ENCODE results near the gene ZFHX3. TPM values are rescaled to one million over a fixed set of nuclear protein-coding genes. Genes with fewer than 3 reads are reported as not detected.

The ZFHX3 gene
- total and polyA plus RNA-seq, 3 donors from 2014 or later = 3.3 to 19.9 (median 15.7) TPM

DNA sequence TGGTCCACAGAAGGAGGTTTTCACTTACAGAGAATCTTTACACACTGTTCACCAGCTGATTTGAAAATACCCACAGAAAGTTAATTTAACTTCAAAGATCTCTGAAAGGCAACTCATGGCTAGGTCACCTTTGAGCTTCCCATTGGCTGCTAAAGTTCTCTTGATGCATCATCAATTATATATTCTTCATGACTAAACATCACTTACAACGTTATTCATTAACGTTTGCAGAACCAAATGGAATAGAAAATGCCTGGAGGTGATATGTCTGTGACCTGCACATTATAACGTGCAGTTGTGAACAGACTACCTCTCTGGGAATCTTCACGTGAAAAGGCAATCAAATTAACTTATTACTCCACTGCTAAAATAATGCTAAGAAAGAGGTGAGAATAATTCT lies 238.5 kb downstream of the ZFHX3 start:
- no peak overlapping the region for H3K27ac ChIP-seq
- peaks cover 6% of the 10 kb centered on the region for H3K4me1 ChIP-seq
- intact Hi-C loops (cut with DNase I; ENCODE audit: low total_unique reads) = no loop called here
- H3K27me3 ChIP-seq = no peaks in the 10 kb centered on the region
- 97 to 98% methylated on average over 4 of the region's 4 CpGs for WGBS, 2 donors
- H3K9me3 ChIP-seq = no peaks in the 10 kb centered on the region
- no peak for DNase-seq
- no peaks in the 10 kb centered on the region for H3K36me3 ChIP-seq (ENCODE audit: low read depth, missing control alignments)
- no peak overlapping the region for H3K4me3 ChIP-seq
- TF ChIP-seq, protein P1, sequence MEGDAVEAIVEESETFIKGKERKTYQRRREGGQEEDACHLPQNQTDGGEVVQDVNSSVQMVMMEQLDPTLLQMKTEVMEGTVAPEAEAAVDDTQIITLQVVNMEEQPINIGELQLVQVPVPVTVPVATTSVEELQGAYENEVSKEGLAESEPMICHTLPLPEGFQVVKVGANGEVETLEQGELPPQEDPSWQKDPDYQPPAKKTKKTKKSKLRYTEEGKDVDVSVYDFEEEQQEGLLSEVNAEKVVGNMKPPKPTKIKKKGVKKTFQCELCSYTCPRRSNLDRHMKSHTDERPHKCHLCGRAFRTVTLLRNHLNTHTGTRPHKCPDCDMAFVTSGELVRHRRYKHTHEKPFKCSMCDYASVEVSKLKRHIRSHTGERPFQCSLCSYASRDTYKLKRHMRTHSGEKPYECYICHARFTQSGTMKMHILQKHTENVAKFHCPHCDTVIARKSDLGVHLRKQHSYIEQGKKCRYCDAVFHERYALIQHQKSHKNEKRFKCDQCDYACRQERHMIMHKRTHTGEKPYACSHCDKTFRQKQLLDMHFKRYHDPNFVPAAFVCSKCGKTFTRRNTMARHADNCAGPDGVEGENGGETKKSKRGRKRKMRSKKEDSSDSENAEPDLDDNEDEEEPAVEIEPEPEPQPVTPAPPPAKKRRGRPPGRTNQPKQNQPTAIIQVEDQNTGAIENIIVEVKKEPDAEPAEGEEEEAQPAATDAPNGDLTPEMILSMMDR (IDR thresholded peaks at IDR 0.05) = no peak
- no peak for TF ChIP-seq POLR2A (IDR thresholded peaks at IDR 0.05)

DNA sequence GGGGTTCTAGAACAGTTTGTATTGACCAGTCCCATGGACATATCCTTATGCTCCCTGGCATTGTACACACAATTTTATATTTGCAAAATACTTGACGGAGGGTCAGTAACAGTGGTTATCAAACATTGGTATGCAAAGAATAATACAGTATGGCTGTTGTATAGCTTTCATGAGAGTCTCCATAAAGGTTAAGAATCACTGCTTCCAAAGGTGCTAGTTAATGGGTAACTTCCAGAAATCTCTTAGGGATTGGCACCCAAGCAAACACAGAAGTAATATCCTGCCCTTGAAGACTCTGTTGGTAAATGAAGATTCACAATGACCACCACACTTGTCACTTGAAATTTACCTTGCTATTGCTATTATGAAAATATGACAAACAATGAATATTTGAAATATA lies 239.2 kb downstream of the ZFHX3 start:
- H3K36me3 ChIP-seq (ENCODE audit: low read depth, missing control alignments) = no peaks in the 10 kb centered on the region
- H3K4me3 ChIP-seq = no peak overlapping the region
- H3K27ac ChIP-seq = no peak overlapping the region
- intact Hi-C loops (cut with DNase I; ENCODE audit: low total_unique reads) = no loop called here
- H3K4me1 ChIP-seq = peaks cover 6% of the 10 kb centered on the region
- DNase-seq = no peak
- no peak for TF ChIP-seq POLR2A (IDR thresholded peaks at IDR 0.05)
- TF ChIP-seq, protein P1 (IDR thresholded peaks at IDR 0.05) = no peak
- H3K9me3 ChIP-seq = no peaks in the 10 kb centered on the region
- WGBS, 2 donors = 100% methylated on average over 1 of the region's 1 CpG
- H3K27me3 ChIP-seq = no peaks in the 10 kb centered on the region

DNA sequence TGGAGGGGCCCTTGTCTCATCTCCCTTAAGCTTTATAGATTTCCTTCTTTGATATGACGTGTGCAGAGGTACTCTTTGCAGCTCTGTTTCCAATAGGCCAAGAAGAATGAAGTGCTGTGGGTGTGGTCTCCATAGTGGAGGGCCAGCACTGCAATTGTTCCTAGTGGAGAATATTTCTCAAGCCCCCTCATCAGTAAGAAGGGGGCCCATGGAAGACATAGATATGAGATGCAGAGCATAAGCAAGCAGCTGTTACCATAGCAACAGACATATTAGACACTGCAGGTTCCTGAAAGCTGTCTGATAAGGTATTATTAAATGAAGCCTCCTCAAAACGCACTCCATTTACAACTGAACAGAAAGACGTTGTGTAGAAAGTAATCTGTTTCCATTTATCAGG lies 240.7 kb downstream of the ZFHX3 start:
- Histone ChIP-seq H3K36me3 (ENCODE audit: low read depth, missing control alignments) (no peaks in the 10 kb centered on the region), H3K4me3 (no peak overlapping the region), H3K27me3 (no peaks in the 10 kb centered on the region), H3K4me1 (peaks cover 1% of the 10 kb centered on the region), H3K9me3 (no peaks in the 10 kb centered on the region), H3K27ac (no peak overlapping the region)
- TF ChIP-seq, protein P1 (IDR thresholded peaks at IDR 0.05) = no peak
- no peak for TF ChIP-seq POLR2A (IDR thresholded peaks at IDR 0.05)
- WGBS, 2 donors = 76 to 95% methylated on average over 3 of the region's 3 CpGs
- no peak for DNase-seq
- intact Hi-C loops (cut with DNase I; ENCODE audit: low total_unique reads) = no loop called here

DNA sequence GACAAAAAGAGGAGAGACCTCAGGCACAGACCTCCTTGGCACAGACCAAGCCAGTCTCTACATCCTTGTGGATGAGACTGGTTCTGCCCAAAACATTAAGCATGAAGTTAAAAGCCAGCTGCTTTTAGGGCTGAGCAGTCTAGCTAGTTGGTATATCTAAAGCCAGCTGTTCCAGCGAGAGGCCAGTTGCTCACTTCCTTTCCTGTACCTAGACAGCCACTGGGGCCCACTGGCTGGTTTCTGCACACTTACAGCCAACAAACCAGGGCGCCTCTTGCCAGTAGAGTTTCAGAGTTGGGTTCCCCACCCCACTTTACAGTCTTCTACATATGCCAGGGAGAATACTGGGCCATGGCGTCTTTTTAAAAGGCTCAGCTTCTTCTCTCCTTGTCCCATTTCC lies 242.4 kb downstream of the ZFHX3 start:
- TF ChIP-seq, protein P1 (IDR thresholded peaks at IDR 0.05) = no peak
- no peak for TF ChIP-seq POLR2A (IDR thresholded peaks at IDR 0.05)
- H3K27ac ChIP-seq = no peak overlapping the region
- no peak for DNase-seq
- 93 to 94% methylated on average over 3 of the region's 3 CpGs for WGBS, 2 donors
- intact Hi-C loops (cut with DNase I; ENCODE audit: low total_unique reads) = no loop called here
- no peaks in the 10 kb centered on the region for H3K9me3 ChIP-seq
- H3K4me1 ChIP-seq = no peaks in the 10 kb centered on the region
- no peaks in the 10 kb centered on the region for H3K27me3 ChIP-seq
- no peak overlapping the region for H3K4me3 ChIP-seq
- H3K36me3 ChIP-seq (ENCODE audit: low read depth, missing control alignments) = no peaks in the 10 kb centered on the region

DNA sequence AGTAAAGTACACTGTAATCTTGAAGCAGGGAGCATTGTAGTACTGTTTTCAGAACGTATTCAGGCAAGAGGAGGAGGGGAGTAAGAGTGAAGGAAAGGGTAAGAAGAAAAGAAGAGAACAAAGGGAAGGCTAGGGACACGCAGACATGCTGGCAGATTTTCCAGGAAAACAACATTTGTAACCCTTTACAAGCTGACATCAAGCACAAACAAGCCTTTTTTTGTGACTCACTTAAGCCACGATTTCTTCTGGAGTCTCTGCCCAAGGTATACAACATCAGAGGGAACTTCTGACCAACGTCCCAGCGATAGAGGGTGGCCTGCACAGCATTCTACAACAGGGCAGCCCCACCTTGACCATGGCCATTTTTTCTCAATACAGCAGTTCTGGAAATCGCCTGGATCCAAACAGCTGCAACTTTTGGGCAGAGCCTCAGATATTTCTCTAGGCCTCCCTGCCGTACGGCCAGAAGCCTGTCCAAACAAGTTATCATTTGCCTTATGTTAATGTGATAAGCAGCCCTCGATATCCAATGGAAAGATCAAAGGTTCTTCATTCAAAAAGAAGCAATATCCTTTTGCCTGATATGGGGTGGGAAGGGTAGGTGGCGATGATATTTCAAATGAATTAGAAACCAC lies 247.3 kb downstream of the ZFHX3 start:
- no peaks in the 10 kb centered on the region for H3K36me3 ChIP-seq (ENCODE audit: low read depth, missing control alignments)
- TF ChIP-seq, protein P1 (IDR thresholded peaks at IDR 0.05) = no peak
- TF ChIP-seq POLR2A (IDR thresholded peaks at IDR 0.05) = no peak
- intact Hi-C loops (cut with DNase I; ENCODE audit: low total_unique reads) = no loop called here

More for the DNA sequence above, 247.3 kb downstream of the ZFHX3 start:
- WGBS, 2 donors = 66 to 73% methylated on average over 10 of the region's 10 CpGs
- Histone ChIP-seq H3K27ac (no peak overlapping the region), H3K27me3 (no peaks in the 10 kb centered on the region), H3K9me3 (no peaks in the 10 kb centered on the region), H3K4me3 (no peak overlapping the region), H3K4me1 (no peaks in the 10 kb centered on the region)
- DNase-seq = no peak

Data from testis (tissue), 3 donors.